ENCODE measurements around the gene MBD6. TPM values are rescaled to one million over a fixed set of nuclear protein-coding genes. Genes with fewer than 3 reads are reported as not detected.

Gene MBD6
- polyA plus RNA-seq, 2 of the 4 experiments (the other 2 are of a cell fraction) = 4.6 to 24.2 TPM

- TF ChIP-seq HMGXB4 (CRISPR knock-in tag; IDR thresholded peaks at IDR 0.05; ENCODE audit: borderline replicate concordance) = no peak
Observed at GRCh38 chr12:57488402-57489156, 34.0 kb upstream of the MBD6 start (continued).

- no peak for TF ChIP-seq REST (IDR thresholded peaks at IDR 0.05)
- TF ChIP-seq TP53 (CRISPR knock-in tag; IDR thresholded peaks at IDR 0.05) = no peak
- TF ChIP-seq SREBF2 (IDR thresholded peaks at IDR 0.05) = no peak
- no peak for TF ChIP-seq RAD21 (conservative IDR thresholded peaks at IDR 0.05 in 1 of 2, IDR thresholded peaks at IDR 0.05 in 1 of 2)
- no peak for TF ChIP-seq MAFK (IDR thresholded peaks at IDR 0.05; ENCODE audit: partially characterized antibody)
- TF ChIP-seq NFE2L2 (conservative IDR thresholded peaks at IDR 0.05; ENCODE audit: low read length) = no peak
- no peak for TF ChIP-seq HOXB13 (CRISPR knock-in tag; IDR thresholded peaks at IDR 0.05; ENCODE audit: low read depth)
- no peak for TF ChIP-seq RCOR1 (IDR thresholded peaks at IDR 0.05; ENCODE audit: low read depth, low read length)
- no peak for TF ChIP-seq HEYL (CRISPR knock-in tag; IDR thresholded peaks at IDR 0.05)
- no peak for TF ChIP-seq KDM5A (IDR thresholded peaks at IDR 0.05)
- TF ChIP-seq EHF (CRISPR knock-in tag; IDR thresholded peaks at IDR 0.05) = no peak
- Histone ChIP-seq H3K27ac (peak overlapping the region; percentile 94 to 99), H3K4me2 (peak overlapping the region; percentile 95), H3K4me3 (peak overlapping the region; percentile 79), H3K9me3 (no peaks in the 10 kb centered on the region), H3K4me1 (peaks cover 12% of the 10 kb centered on the region)
- CTCF ChIA-PET = interaction anchor here (1.0 to 1.3 kb wide), 2 partner anchors 26 to 30 kb away, joined by 3 to 4 read pairs; no protein-coding TSS in a partner anchor
- no peak for FAIRE-seq
- no peak for DNase-seq (ENCODE audit: low read depth in 1 of 2, low spot score in 1 of 2)
- no peak for ATAC-seq
- WGBS (ENCODE audit: missing lambda C conversion rate) = 80% methylated on average over 5 of the region's 5 CpGs
- POLR2A ChIA-PET = no interaction called here
Observed at GRCh38 chr12:57489157-57489641, 33.4 kb upstream of the MBD6 start.

- H3K4me3 ChIP-seq = no peak overlapping the region
- 96% methylated on average over 4 of the region's 4 CpGs for WGBS (ENCODE audit: missing lambda C conversion rate)
- TF ChIP-seq NR3C1 (IDR thresholded peaks at IDR 0.05) = no peak
- H3K4me2 ChIP-seq = peak overlapping the region; percentile 0; the same call in 1 of the 3 replicates
- DNase-seq (ENCODE audit: low read depth in 1 of 2, low spot score in 1 of 2) (no peak), FAIRE-seq (no peak), ATAC-seq (no peak)
- CTCF ChIA-PET = interaction anchor here (1.6 to 2.4 kb wide), 3 partner anchors 25 to 31 kb away, joined by 4 to 9 read pairs (median 9); partner anchors contain the start of gene GLI1
- POLR2A ChIA-PET = interaction anchor here (0.5 kb wide), 1 partner anchor 14 kb away, joined by 4 read pairs; no protein-coding TSS in a partner anchor
- no peaks in the 10 kb centered on the region for H3K9me3 ChIP-seq
- H3K4me1 ChIP-seq = peaks cover 12% of the 10 kb centered on the region
- H3K27ac ChIP-seq = no peak overlapping the region
Observed at GRCh38 chr12:57490126-57490525, 32.5 kb upstream of the MBD6 start.

All from A549 (cell line).